Activated CD8-positive, alpha-beta T cell treated with anti-CD3 and anti-CD28 coated beads for 36 hours (primary cell): ENCODE measurements around the gene MED26. TPM values are rescaled to one million over a fixed set of nuclear protein-coding genes. Genes with fewer than 3 reads are reported as not detected.

Experiments
- ATAC-seq: fragments of 200-7000 bp; cut with Tn5 transposase; one replicate; pipeline ENCODE4 v1.10.0; 2021; ENCODE audit warnings: mild to moderate bottlenecking, moderate library complexity
- CTCF ChIA-PET: fragments of 350-600 bp; sonication (Branson Sonifier 250); formaldehyde crosslinking; loops from one replicate; lab custom pipeline; 2021; ENCODE audit warnings: antibody characterized with exemption; lab: Charles Lee
- POLR2A ChIA-PET: fragments of 350-600 bp; sonication (Branson Sonifier 250); formaldehyde crosslinking; loops from one replicate; lab custom pipeline; 2021; ENCODE audit warnings: antibody characterized with exemption; lab: Charles Lee
- DNase-seq: peaks from one replicate; pipeline ENCODE4 v3.0.0-alpha.2; 2020
- H3K27ac Mint-ChIP-seq: one replicate; pipeline ENCODE4 v1.8.0; 2021; ENCODE audit warnings: mild to moderate bottlenecking, mixed read lengths
- H3K27me3 Mint-ChIP-seq: one replicate; pipeline ENCODE4 v1.8.0; 2021; ENCODE audit warnings: mixed read lengths
- H3K36me3 Mint-ChIP-seq: one replicate; pipeline ENCODE4 v1.8.0; 2021; ENCODE audit warnings: low read depth, mixed read lengths
- H3K4me1 Mint-ChIP-seq: one replicate; pipeline ENCODE4 v1.8.0; 2021; ENCODE audit warnings: low read depth, mixed read lengths
- H3K4me3 Mint-ChIP-seq: one replicate; pipeline ENCODE4 v1.8.0; 2021; ENCODE audit warnings: mild to moderate bottlenecking, moderate library complexity, mixed read lengths
- H3K9me3 Mint-ChIP-seq: one replicate; pipeline ENCODE4 v1.8.0; 2021; ENCODE audit warnings: mixed read lengths
- intact Hi-C: fragments of 100-400 bp; cut with micrococcal nuclease; formaldehyde crosslinking; loops from one replicate; pipeline ENCODE4 v1.10.0; 2022
- total RNA-seq, 2 experiments: library from RNA; stranded (reverse); gene quantifications; one replicate each; pipeline ENCODE4 v1.2.3, GENCODE V29; 2021
- TF ChIP-seq, protein P1 (sequence below): fragments of 200-600 bp; IDR thresholded peaks from one replicate; pipeline ENCODE4 v1.8.0; 2022; ENCODE audit warnings: antibody characterized with exemption, mild to moderate bottlenecking

Gene MED26
- total RNA-seq, 2 experiments from 2014 or later: 14.2 to 19.3 TPM

GRCh38 chr19:16525751-16526481 is 102.1 kb downstream of the MED26 start:
- intact Hi-C loops: no loop called here
- ATAC-seq (no peak), DNase-seq (no peak)
- CTCF ChIA-PET: no interaction called here
- peaks cover 45% of the 10 kb centered on the region for H3K36me3 Mint-ChIP-seq
- no peaks in the 10 kb centered on the region for H3K4me1 Mint-ChIP-seq
- H3K9me3 Mint-ChIP-seq: no peaks in the 10 kb centered on the region
- no peaks in the 10 kb centered on the region for H3K27me3 Mint-ChIP-seq
- POLR2A ChIA-PET: interaction anchor here (1.1 kb wide), 1 partner anchor 8 kb away, joined by 3 read pairs; no protein-coding TSS in a partner anchor
- H3K27ac Mint-ChIP-seq: no peak overlapping the region
- no peak overlapping the region for H3K4me3 Mint-ChIP-seq
- TF ChIP-seq, protein P1, sequence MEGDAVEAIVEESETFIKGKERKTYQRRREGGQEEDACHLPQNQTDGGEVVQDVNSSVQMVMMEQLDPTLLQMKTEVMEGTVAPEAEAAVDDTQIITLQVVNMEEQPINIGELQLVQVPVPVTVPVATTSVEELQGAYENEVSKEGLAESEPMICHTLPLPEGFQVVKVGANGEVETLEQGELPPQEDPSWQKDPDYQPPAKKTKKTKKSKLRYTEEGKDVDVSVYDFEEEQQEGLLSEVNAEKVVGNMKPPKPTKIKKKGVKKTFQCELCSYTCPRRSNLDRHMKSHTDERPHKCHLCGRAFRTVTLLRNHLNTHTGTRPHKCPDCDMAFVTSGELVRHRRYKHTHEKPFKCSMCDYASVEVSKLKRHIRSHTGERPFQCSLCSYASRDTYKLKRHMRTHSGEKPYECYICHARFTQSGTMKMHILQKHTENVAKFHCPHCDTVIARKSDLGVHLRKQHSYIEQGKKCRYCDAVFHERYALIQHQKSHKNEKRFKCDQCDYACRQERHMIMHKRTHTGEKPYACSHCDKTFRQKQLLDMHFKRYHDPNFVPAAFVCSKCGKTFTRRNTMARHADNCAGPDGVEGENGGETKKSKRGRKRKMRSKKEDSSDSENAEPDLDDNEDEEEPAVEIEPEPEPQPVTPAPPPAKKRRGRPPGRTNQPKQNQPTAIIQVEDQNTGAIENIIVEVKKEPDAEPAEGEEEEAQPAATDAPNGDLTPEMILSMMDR: no peak

DNA sequence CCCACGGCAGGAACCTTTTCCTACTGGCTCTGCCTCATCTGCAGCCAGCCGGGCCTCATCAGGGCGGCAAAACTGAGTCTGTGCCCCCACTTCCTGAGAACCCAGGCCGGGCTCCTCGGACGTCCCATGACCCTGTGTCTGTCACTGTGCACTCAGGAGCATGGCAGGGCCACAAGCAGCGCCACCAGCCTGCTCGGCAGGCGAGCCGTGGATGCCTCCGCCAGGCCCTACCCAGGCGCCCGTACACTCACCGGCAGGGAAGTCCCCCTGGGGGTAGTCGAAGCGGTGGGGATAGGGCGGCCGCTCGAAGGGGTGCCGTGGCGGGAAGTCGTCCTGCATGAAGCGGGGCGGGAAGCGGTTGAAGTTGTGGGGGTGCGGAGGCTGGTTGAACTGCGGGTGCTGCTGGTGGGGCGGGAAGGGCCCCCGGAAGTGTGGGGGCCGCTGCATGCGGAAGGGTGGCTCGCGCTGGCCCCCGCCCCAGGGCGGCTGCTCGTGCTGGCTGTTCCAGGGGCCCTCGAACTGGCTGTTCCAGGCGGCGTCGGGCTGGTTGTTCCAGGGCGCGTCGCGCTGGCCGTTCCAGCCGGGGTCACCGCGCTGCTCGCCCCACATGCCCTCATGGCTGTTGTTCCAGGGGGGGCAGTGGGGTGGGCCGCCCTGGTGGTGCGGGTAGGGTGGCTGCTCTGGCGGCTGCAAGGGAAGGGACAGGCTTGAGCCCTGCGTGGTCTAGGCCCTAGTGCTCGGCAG is 102.8 kb downstream of the MED26 start:
- Mint-ChIP-seq H3K36me3 (peaks cover 49% of the 10 kb centered on the region), H3K9me3 (no peaks in the 10 kb centered on the region), H3K4me3 (no peak overlapping the region), H3K27me3 (no peaks in the 10 kb centered on the region), H3K27ac (no peak overlapping the region), H3K4me1 (no peaks in the 10 kb centered on the region)
- DNase-seq (no peak), ATAC-seq (no peak)
- ChIA-PET POLR2A (no interaction called here), CTCF (no interaction called here)
- intact Hi-C loops: no loop called here
- TF ChIP-seq, protein P1: no peak

Other genes starting within 250 kb of the MED26 start
- gene EPS15L1, start 156.2 kb downstream of the MED26 start, total RNA-seq: 10 to 100 TPM; 27.4 to 28.3 TPM
- gene CALR3, start 132.0 kb downstream of the MED26 start, total RNA-seq: not detected
- gene C19orf44, start 131.8 kb downstream of the MED26 start, total RNA-seq: 1 to 10 TPM; 1.9 to 2.3 TPM
- 10 to 100 TPM; 57.5 to 59.6 TPM for gene CHERP, start 85.8 kb downstream of the MED26 start, total RNA-seq
- 10 to 100 TPM; 60.1 to 62.4 TPM for gene SLC35E1, start 55.8 kb downstream of the MED26 start, total RNA-seq
- 10 to 100 TPM; 48.0 to 55.0 TPM for gene SMIM7, start 31.9 kb upstream of the MED26 start, total RNA-seq
- 1 to 10 TPM; 1.2 to 1.8 TPM for gene TMEM38A, start 32.9 kb upstream of the MED26 start, total RNA-seq
- gene NWD1, start 91.6 kb upstream of the MED26 start, total RNA-seq: not detected
- gene SIN3B, start 201.2 kb upstream of the MED26 start, total RNA-seq: 10 to 100 TPM; 27.6 to 31.6 TPM